HepG2 (cell line): ENCODE data around the gene CLPSL2. TPM values are rescaled to one million over a fixed set of nuclear protein-coding genes. Genes with fewer than 3 reads are reported as not detected.

Experiments
- ATAC-seq: fragments of 200-7000 bp; cut with Tn5 transposase; 3 replicates; pipeline ENCODE4 v1.9.1; 2020; ENCODE audit warnings: mild to moderate bottlenecking, moderate library complexity
- BruUV-seq: library from RNA; stranded (reverse); fragments of 400-500 nt; replicated peaks from 2 replicates; lab custom pipeline; 2021; lab: Mats Ljungman, UMichigan
- CTCF ChIA-PET: fragments of 300-600 bp; formaldehyde crosslinking; extraction: SDS; loops from one replicate; lab custom pipeline; 2021; ENCODE audit warnings: low total read pairs, inconsistent platforms, low intra/inter-chr PET ratio; lab: Yijun Ruan, JAX
- POLR2A ChIA-PET: fragments of 350-600 bp; sonication (Branson Sonifier 250); formaldehyde crosslinking; loops from one replicate; lab custom pipeline; 2020; ENCODE audit warnings: antibody characterized with exemption, inconsistent platforms; lab: Yijun Ruan, JAX
- DNase-seq: peaks from one replicate; pipeline ENCODE4 v3.0.0-alpha.2; 2015; ENCODE audit warnings: low spot score
- FAIRE-seq: peaks from 3 replicates; lab custom pipeline; 2011; peaks lifted over from hg19 to GRCh38; lab: Jason Lieb, UNC
- H2AFZ ChIP-seq: one replicate; pipeline ENCODE4 v1.6.1; 2011; ENCODE audit warnings: low read length, inconsistent platforms
- H3K27ac ChIP-seq: fragments of 300-600 bp; 3 replicates; pipeline ENCODE4 v1.8.0; 2011; ENCODE audit warnings: mixed run types, mild to moderate bottlenecking, mixed read lengths, low read length, inconsistent platforms; ENCODE audit not compliant: insufficient read depth; ENCODE audit errors: extremely low read length
- H3K27me3 ChIP-seq, 2 experiments: fragments of 200-600 bp in 1 of 2; 2 replicates in 1 of 2; 3 replicates in 1 of 2; pipeline versions ENCODE4 v1.6.0 to v1.8.0; 2011; ENCODE audit warnings: low read length in 2 of 2, mild to moderate bottlenecking in 2 of 2, moderate library complexity in 2 of 2, inconsistent platforms in 1 of 2; ENCODE audit not compliant: insufficient read depth in 2 of 2, control insufficient read depth in 1 of 2
- H3K36me3 ChIP-seq, 2 experiments: fragments of 200-600 bp in 1 of 2; replicated peaks in 1 of 2; 2 replicates in 1 of 2; 3 replicates in 1 of 2; pipeline versions ENCODE4 v1.5.1 to v1.8.0; 2011; ENCODE audit warnings: low read length in 2 of 2, inconsistent platforms in 1 of 2; ENCODE audit not compliant: insufficient read depth in 2 of 2, control insufficient read depth in 1 of 2
- H3K4me1 ChIP-seq: 2 replicates; pipeline ENCODE4 v1.5.1; 2012; ENCODE audit warnings: low read length, inconsistent platforms; ENCODE audit not compliant: insufficient read depth
- H3K4me2 ChIP-seq: 2 replicates; pipeline ENCODE4 v1.6.0; 2011; ENCODE audit warnings: low read depth, low read length, inconsistent platforms
- H3K4me3 ChIP-seq, 3 experiments: fragments of 200-600 bp in 1 of 3; sonication (generic), shearing (Covaris generic) in 1 of 3; replicated peaks in 1 of 3; 2 replicates each; pipeline ENCODE4 v1.5.1; 2011 to 2016; ENCODE audit warnings: low read length in 3 of 3, inconsistent platforms in 2 of 3, low read depth in 2 of 3, mild to moderate bottlenecking in 2 of 3, control low read depth in 1 of 3, mixed read lengths in 1 of 3; ENCODE audit not compliant: insufficient read depth in 1 of 3
- H3K79me2 ChIP-seq: one replicate; pipeline ENCODE4 v1.6.1; 2011; ENCODE audit warnings: low read length, inconsistent platforms; ENCODE audit not compliant: insufficient read depth
- H3K9ac ChIP-seq: 2 replicates; pipeline ENCODE4 v1.6.0; 2011; ENCODE audit warnings: mild to moderate bottlenecking, low read depth, low read length, inconsistent platforms; ENCODE audit not compliant: insufficient read depth
- H3K9me3 ChIP-seq: 2 replicates; pipeline ENCODE4 v1.5.1; 2012; ENCODE audit warnings: mild to moderate bottlenecking, low read length
- H4K20me1 ChIP-seq: 2 replicates; pipeline ENCODE4 v1.6.0; 2011; ENCODE audit warnings: inconsistent platforms, mild to moderate bottlenecking, low read length, moderate library complexity; ENCODE audit not compliant: insufficient read depth
- CAMTA2 ChIP-seq: sonication (generic); formaldehyde crosslinking; IDR thresholded peaks from 2 replicates; pipeline ENCODE4 v1.4.0; 2020; ENCODE audit warnings: mild to moderate bottlenecking, missing genetic modification reagents, borderline replicate concordance
- CBFB ChIP-seq: sonication (generic); formaldehyde crosslinking; IDR thresholded peaks from 2 replicates; pipeline ENCODE4 v1.4.0; 2020; ENCODE audit warnings: missing genetic modification reagents
- FIP1L1 ChIP-seq: fragments of 200-400 bp; formaldehyde crosslinking; IDR thresholded peaks from 2 replicates; pipeline ENCODE4 v1.6.1; 2018; ENCODE audit warnings: low read depth, mild to moderate bottlenecking, low read length, moderate library complexity, borderline replicate concordance; ENCODE audit not compliant: insufficient read depth
- FOXA1 ChIP-seq, 2 experiments: fragments of 450-650 bp in 1 of 2; sonication (generic) in 1 of 2; formaldehyde crosslinking in 1 of 2; IDR thresholded peaks; 2 replicates each; pipeline versions ENCODE4 v1.4.0 to v1.6.1; 2016 to 2020; ENCODE audit warnings: missing genetic modification reagents in 1 of 2
- GATAD2A ChIP-seq: IDR thresholded peaks from 2 replicates; pipeline ENCODE4 v1.6.1; 2016
- HIVEP1 ChIP-seq: sonication (generic); formaldehyde crosslinking; IDR thresholded peaks from 2 replicates; pipeline ENCODE4 v1.4.0; 2020; ENCODE audit warnings: mild to moderate bottlenecking, missing genetic modification reagents
- KDM3A ChIP-seq: IDR thresholded peaks from 2 replicates; pipeline ENCODE4 v1.6.1; 2018; ENCODE audit warnings: low read depth, missing compliant biosample characterization
- RARA ChIP-seq: IDR thresholded peaks from 2 replicates; pipeline ENCODE4 v1.6.1; 2016; ENCODE audit warnings: missing genetic modification reagents, missing compliant biosample characterization
- RNF2 ChIP-seq: fragments of 450-650 bp; conservative IDR thresholded peaks from 2 replicates; pipeline ENCODE4 v1.6.1; 2016; ENCODE audit warnings: low read depth
- SP4 ChIP-seq: sonication (generic); formaldehyde crosslinking; IDR thresholded peaks from 2 replicates; pipeline ENCODE4 v1.8.1; 2023; ENCODE audit warnings: mild to moderate bottlenecking, missing genetic modification reagents
- SPEN ChIP-seq: sonication (generic); formaldehyde crosslinking; IDR thresholded peaks from 2 replicates; pipeline ENCODE4 v1.5.1; 2020; ENCODE audit warnings: low read depth, mild to moderate bottlenecking, missing genetic modification reagents
- TSC22D2 ChIP-seq: sonication (generic); formaldehyde crosslinking; IDR thresholded peaks from 2 replicates; pipeline ENCODE4 v1.5.1; 2020; ENCODE audit warnings: missing genetic modification reagents, mild to moderate bottlenecking, borderline replicate concordance
- ZMYM4 ChIP-seq: sonication (generic); formaldehyde crosslinking; IDR thresholded peaks from 2 replicates; pipeline ENCODE4 v1.8.1; 2023; ENCODE audit warnings: mild to moderate bottlenecking, missing genetic modification reagents
- ZNF354B ChIP-seq: sonication (generic); formaldehyde crosslinking; IDR thresholded peaks from 2 replicates; pipeline ENCODE4 v1.8.0; 2022; ENCODE audit warnings: mild to moderate bottlenecking, missing genetic modification reagents
- ZNF430 ChIP-seq: sonication (generic); formaldehyde crosslinking; IDR thresholded peaks from 2 replicates; pipeline ENCODE4 v1.9.0; 2021; ENCODE audit warnings: mild to moderate bottlenecking, missing genetic modification reagents
- WGBS: methylation state at CpG from one replicate; pipeline ENCODE4 v1.1.6; 2017; ENCODE audit warnings: low lambda C conversion rate; 5-methylcytosine and 5-hydroxymethylcytosine counted together
- in situ Hi-C: cut with HindIII; loops from 2 replicates; pipeline ENCODE4 v1.10.0; 2017; ENCODE audit warnings: low pct_unique_long_range_greater_than_20kb; ENCODE audit not compliant: extremely low pct_ligation_motif_present
- intact Hi-C: fragments of 100-400 bp; cut with micrococcal nuclease; formaldehyde crosslinking; loops from one replicate; pipeline ENCODE4 v1.10.0; 2022; ENCODE audit not compliant: unreplicated experiment
- polyA plus RNA-seq, 8 experiments: library from polyadenylated mRNA; depleted of rRNA in 3 of 8; stranded (reverse) in 7 of 8; unstranded in 1 of 8; fragments of >200 nt; fragmentation: Illumina TruSeq in 4 of 8; extraction: Trizol in 4 of 8; gene quantifications; 2 replicates each; pipeline versions ENCODE4 v1.2.1 to v1.2.3, GENCODE V29; 2011 to 2016; ENCODE audit warnings: low read depth in 4 of 8, missing spikeins in 1 of 8, mixed read lengths in 1 of 8; ENCODE audit not compliant: insufficient read depth in 1 of 8
- total RNA-seq, 5 experiments: library from RNA; depleted of rRNA; stranded (reverse); fragments of >200 nt; fragmentation: Illumina TruSeq; extraction: Trizol; gene quantifications; 2 replicates each; pipeline ENCODE4 v1.2.3, GENCODE V29; 2016; ENCODE audit warnings: low read depth in 1 of 5
- TF ChIP-seq, protein P1 (sequence below): IDR thresholded peaks from 2 replicates; pipeline ENCODE4 v1.6.1; 2018; ENCODE audit warnings: missing genetic modification reagents

Gene CLPSL2
- total and polyA plus RNA-seq, 2 of the 13 experiments (the other 11 are each of a cell fraction or from before 2014, with no cell fraction given), result not detected

DNA sequence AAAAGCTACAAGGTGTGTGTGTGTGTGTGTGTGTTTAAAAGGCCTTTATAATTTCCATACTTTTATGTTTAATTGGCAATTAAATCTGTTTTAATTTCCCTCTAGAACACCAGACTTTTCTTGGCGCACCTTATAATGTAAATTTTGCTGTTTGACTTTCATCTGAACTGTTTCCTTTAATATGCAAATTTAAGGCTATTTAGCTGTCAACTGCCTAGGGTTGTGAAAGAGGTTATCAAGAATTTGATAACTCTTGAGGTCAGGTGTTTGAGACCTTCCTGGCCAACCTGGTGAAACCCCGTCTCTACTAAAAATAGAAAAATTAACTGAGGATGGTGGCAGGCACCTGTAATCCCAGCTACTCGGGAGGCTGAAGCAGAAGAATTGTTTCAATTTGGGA is 24.8 kb downstream of the CLPSL2 start:
- Histone ChIP-seq H3K4me3 (no peak overlapping the region), H4K20me1 (no peaks in the 10 kb centered on the region; the same call in 1 of the 2 replicates), H2AFZ (no peak overlapping the region), H3K79me2 (no peaks in the 10 kb centered on the region), H3K9ac (no peak overlapping the region), H3K36me3 (no peaks in the 10 kb centered on the region), H3K27ac (no peak overlapping the region), H3K4me1 (no peaks in the 10 kb centered on the region), H3K4me2 (no peak overlapping the region), H3K9me3 (no peaks in the 10 kb centered on the region), H3K27me3 (peaks cover 0 to 4% of the 10 kb centered on the region in 2 experiments; a peak in 2 of 5 replicates)
- ATAC-seq (no peak), DNase-seq (no peak), FAIRE-seq (no peak)
- in situ Hi-C loops, result no loop called here
- POLR2A ChIA-PET, result no interaction called here
- intact Hi-C loops, result no loop called here
- BruUV-seq, result no TSS peak
- no peak for TF ChIP-seq CAMTA2 (CRISPR knock-in tag)
- no peak for TF ChIP-seq FIP1L1
- TF ChIP-seq RNF2, result no peak
- TF ChIP-seq ZNF430 (CRISPR knock-in tag), result no peak
- TF ChIP-seq ZNF354B, result no peak
- TF ChIP-seq ZMYM4 (CRISPR knock-in tag), result no peak
- TF ChIP-seq FOXA1 (IDR thresholded peaks at IDR 0.05), result no peak
- TF ChIP-seq FOXA1 (CRISPR knock-in tag; IDR thresholded peaks at IDR 0.05), result no peak
- TF ChIP-seq GATAD2A, result no peak
- no peak for TF ChIP-seq RARA
- no peak for TF ChIP-seq SPEN (CRISPR knock-in tag)
- TF ChIP-seq HIVEP1 (CRISPR knock-in tag), result no peak
- TF ChIP-seq KDM3A (CRISPR knock-in tag), result no peak
- TF ChIP-seq TSC22D2 (CRISPR knock-in tag), result no peak
- TF ChIP-seq, protein P1, sequence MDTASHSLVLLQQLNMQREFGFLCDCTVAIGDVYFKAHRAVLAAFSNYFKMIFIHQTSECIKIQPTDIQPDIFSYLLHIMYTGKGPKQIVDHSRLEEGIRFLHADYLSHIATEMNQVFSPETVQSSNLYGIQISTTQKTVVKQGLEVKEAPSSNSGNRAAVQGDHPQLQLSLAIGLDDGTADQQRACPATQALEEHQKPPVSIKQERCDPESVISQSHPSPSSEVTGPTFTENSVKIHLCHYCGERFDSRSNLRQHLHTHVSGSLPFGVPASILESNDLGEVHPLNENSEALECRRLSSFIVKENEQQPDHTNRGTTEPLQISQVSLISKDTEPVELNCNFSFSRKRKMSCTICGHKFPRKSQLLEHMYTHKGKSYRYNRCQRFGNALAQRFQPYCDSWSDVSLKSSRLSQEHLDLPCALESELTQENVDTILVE (CRISPR knock-in tag), result no peak
- no peak for TF ChIP-seq CBFB (CRISPR knock-in tag)
- no peak for TF ChIP-seq SP4
- 9% methylated on average over 3 of the region's 3 CpGs for WGBS
- CTCF ChIA-PET, result no interaction called here
